Neural cell (in vitro differentiated cells): ENCODE results near the gene CCDC88A. TPM values are rescaled to one million over a fixed set of nuclear protein-coding genes. Genes with fewer than 3 reads are reported as not detected.

Experiments
- H2AFZ ChIP-seq: fragments of 200-600, 300-800 bp; sonication (generic), shearing (Covaris generic); 2 replicates; pipeline ENCODE4 v1.6.0; 2014; ENCODE audit warnings: low read depth, mild to moderate bottlenecking, antibody characterized with exemption, low read length, moderate library complexity
- H3F3A ChIP-seq: fragments of 200-600 bp; shearing (Covaris generic); 2 replicates; pipeline ENCODE4 v1.6.1; 2016; ENCODE audit warnings: mild to moderate bottlenecking, moderate library complexity, mixed read lengths, antibody characterized with exemption, low read length; ENCODE audit not compliant: insufficient read depth, poor library complexity, severe bottlenecking
- H3K27ac ChIP-seq: fragments of 200-600, 300-800 bp; sonication (generic), shearing (Covaris generic); 2 replicates; pipeline ENCODE4 v1.5.1; 2014; ENCODE audit warnings: mild to moderate bottlenecking, low read length, moderate library complexity
- H3K27me3 ChIP-seq: fragments of 300-800, 200-600 bp; sonication (generic), shearing (Covaris generic); 2 replicates; pipeline ENCODE4 v1.6.0; 2014; ENCODE audit warnings: mild to moderate bottlenecking, low read depth, low read length, moderate library complexity; ENCODE audit not compliant: insufficient read depth
- H3K36me3 ChIP-seq: fragments of 300-800, 200-600 bp; sonication (generic), shearing (Covaris generic); 2 replicates; pipeline ENCODE4 v1.5.1; 2014; ENCODE audit warnings: mild to moderate bottlenecking, antibody characterized with exemption, low read length, moderate library complexity; ENCODE audit not compliant: insufficient read depth
- H3K4me2 ChIP-seq: fragments of 300-800, 200-600 bp; sonication (generic), shearing (Covaris generic); 2 replicates; pipeline ENCODE4 v1.6.0; 2014; ENCODE audit warnings: mild to moderate bottlenecking, low read length
- H3K4me3 ChIP-seq: fragments of 300-800, 200-600 bp; sonication (generic), shearing (Covaris generic); 2 replicates; pipeline ENCODE4 v1.5.1; 2014; ENCODE audit warnings: mild to moderate bottlenecking, low read length, moderate library complexity
- H3K79me2 ChIP-seq: fragments of 200-600 bp; shearing (Covaris generic); replicated peaks from 2 replicates; pipeline ENCODE4 v1.6.0; 2014; ENCODE audit warnings: mild to moderate bottlenecking, low read length, moderate library complexity; ENCODE audit not compliant: insufficient read depth
- H3K9ac ChIP-seq: fragments of 300-800, 200-600 bp; sonication (generic), shearing (Covaris generic); 2 replicates; pipeline ENCODE4 v1.6.1; 2016; ENCODE audit warnings: mild to moderate bottlenecking, low read length, mixed read lengths
- H3K9me2 ChIP-seq: fragments of 200-600 bp; shearing (Covaris generic); 2 replicates; pipeline ENCODE4 v1.6.1; 2016; ENCODE audit warnings: mild to moderate bottlenecking, low read length, mixed read lengths; ENCODE audit not compliant: insufficient read depth
- H3K9me3 ChIP-seq: fragments of 200-600, 300-800 bp; sonication (generic), shearing (Covaris generic); 2 replicates; pipeline ENCODE4 v1.6.1; 2016; ENCODE audit warnings: mild to moderate bottlenecking, mixed run types, low read length, moderate library complexity, mixed read lengths
- H4K20me1 ChIP-seq: fragments of 200-600 bp; shearing (Covaris generic); 2 replicates; pipeline ENCODE4 v1.6.1; 2016; ENCODE audit warnings: mild to moderate bottlenecking, mixed run types; ENCODE audit not compliant: insufficient read depth
- EP300 ChIP-seq: fragments of 450-650 bp; conservative IDR thresholded peaks from 2 replicates; pipeline ENCODE4 v1.6.1; 2014; ENCODE audit warnings: antibody characterized with exemption, mild to moderate bottlenecking, moderate library complexity; ENCODE audit not compliant: poor library complexity, severe bottlenecking
- EZH2 ChIP-seq: fragments of 200-600, 300-800 bp; shearing (Covaris generic), sonication (generic); IDR thresholded peaks from 2 replicates; pipeline ENCODE4 v1.6.1; 2014; ENCODE audit warnings: antibody characterized with exemption, low read length, borderline replicate concordance, mild to moderate bottlenecking; ENCODE audit not compliant: insufficient read depth, poor library complexity, severe bottlenecking
- MXI1 ChIP-seq: fragments of 450-650 bp; conservative IDR thresholded peaks from 2 replicates; pipeline ENCODE4 v1.6.1; 2014; ENCODE audit warnings: antibody characterized with exemption, mild to moderate bottlenecking; ENCODE audit not compliant: poor library complexity, severe bottlenecking
- POLR2AphosphoS5 ChIP-seq: IDR thresholded peaks from 2 replicates; pipeline ENCODE4 v1.6.1; 2012
- RAD21 ChIP-seq: fragments of 450-650 bp; conservative IDR thresholded peaks from 2 replicates; pipeline ENCODE4 v1.6.1; 2014; ENCODE audit warnings: antibody characterized with exemption, mild to moderate bottlenecking, moderate library complexity
- SMC3 ChIP-seq: fragments of 450-650 bp; conservative IDR thresholded peaks from 2 replicates; pipeline ENCODE4 v1.6.1; 2014; ENCODE audit warnings: antibody characterized with exemption, mild to moderate bottlenecking, moderate library complexity; ENCODE audit not compliant: poor library complexity
- TAF1 ChIP-seq: IDR thresholded peaks from 2 replicates; pipeline ENCODE4 v1.6.1; 2012; ENCODE audit warnings: low read depth
- polyA plus RNA-seq: library from polyadenylated mRNA; depleted of rRNA; stranded (reverse); fragments of >200 nt; gene quantifications from 2 replicates; pipeline ENCODE4 v1.2.3, GENCODE V29; 2014
- TF ChIP-seq, protein P1 (sequence below): IDR thresholded peaks from 2 replicates; pipeline ENCODE4 v1.6.1; 2012; ENCODE audit warnings: borderline replicate concordance
- TF ChIP-seq, protein P2 (sequence below): fragments of 450-650 bp; IDR thresholded peaks from 2 replicates; pipeline ENCODE4 v1.5.1; 2014; ENCODE audit warnings: antibody characterized with exemption, mild to moderate bottlenecking, moderate library complexity; ENCODE audit not compliant: poor library complexity, severe bottlenecking

Gene CCDC88A
- polyA plus RNA-seq, 1 donor from 2014 or later = 224 TPM

DNA sequence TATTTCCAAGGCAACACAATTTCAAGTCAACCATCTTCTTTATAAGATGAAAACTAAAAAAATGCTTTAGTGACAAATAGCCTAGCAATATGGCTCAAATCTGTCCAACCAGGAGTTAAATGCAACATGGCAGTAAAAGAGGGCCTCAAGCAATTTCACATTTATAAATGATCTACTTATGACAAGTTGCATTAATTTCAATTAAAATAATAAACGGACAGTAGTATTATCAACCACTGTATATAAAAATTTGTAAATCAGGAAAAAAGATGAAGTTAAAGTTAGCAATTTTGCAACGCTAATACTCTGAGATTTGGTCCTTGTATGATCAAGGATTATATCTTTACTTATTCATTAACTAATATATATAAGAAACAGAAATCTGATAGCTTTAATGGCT, 19.3 kb downstream of the CCDC88A start:
- Histone ChIP-seq H3F3A (no peaks in the 10 kb centered on the region), H3K27me3 (no peaks in the 10 kb centered on the region), H3K9me2 (no peaks in the 10 kb centered on the region), H4K20me1 (no peaks in the 10 kb centered on the region), H3K36me3 (no peaks in the 10 kb centered on the region), H3K79me2 (peaks cover 23% of the 10 kb centered on the region), H3K9ac (no peak overlapping the region), H2AFZ (no peak overlapping the region), H3K9me3 (no peaks in the 10 kb centered on the region), H3K27ac (peak overlapping the region; percentile 13), H3K4me2 (peak overlapping the region; percentile 38), H3K4me3 (no peak overlapping the region)
- TF ChIP-seq EP300 = no peak
- TF ChIP-seq EZH2 = no peak
- no peak for TF ChIP-seq MXI1
- TF ChIP-seq, protein P1, sequence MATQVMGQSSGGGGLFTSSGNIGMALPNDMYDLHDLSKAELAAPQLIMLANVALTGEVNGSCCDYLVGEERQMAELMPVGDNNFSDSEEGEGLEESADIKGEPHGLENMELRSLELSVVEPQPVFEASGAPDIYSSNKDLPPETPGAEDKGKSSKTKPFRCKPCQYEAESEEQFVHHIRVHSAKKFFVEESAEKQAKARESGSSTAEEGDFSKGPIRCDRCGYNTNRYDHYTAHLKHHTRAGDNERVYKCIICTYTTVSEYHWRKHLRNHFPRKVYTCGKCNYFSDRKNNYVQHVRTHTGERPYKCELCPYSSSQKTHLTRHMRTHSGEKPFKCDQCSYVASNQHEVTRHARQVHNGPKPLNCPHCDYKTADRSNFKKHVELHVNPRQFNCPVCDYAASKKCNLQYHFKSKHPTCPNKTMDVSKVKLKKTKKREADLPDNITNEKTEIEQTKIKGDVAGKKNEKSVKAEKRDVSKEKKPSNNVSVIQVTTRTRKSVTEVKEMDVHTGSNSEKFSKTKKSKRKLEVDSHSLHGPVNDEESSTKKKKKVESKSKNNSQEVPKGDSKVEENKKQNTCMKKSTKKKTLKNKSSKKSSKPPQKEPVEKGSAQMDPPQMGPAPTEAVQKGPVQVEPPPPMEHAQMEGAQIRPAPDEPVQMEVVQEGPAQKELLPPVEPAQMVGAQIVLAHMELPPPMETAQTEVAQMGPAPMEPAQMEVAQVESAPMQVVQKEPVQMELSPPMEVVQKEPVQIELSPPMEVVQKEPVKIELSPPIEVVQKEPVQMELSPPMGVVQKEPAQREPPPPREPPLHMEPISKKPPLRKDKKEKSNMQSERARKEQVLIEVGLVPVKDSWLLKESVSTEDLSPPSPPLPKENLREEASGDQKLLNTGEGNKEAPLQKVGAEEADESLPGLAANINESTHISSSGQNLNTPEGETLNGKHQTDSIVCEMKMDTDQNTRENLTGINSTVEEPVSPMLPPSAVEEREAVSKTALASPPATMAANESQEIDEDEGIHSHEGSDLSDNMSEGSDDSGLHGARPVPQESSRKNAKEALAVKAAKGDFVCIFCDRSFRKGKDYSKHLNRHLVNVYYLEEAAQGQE = no peak
- no peak for TF ChIP-seq POLR2AphosphoS5
- TF ChIP-seq, protein P2, sequence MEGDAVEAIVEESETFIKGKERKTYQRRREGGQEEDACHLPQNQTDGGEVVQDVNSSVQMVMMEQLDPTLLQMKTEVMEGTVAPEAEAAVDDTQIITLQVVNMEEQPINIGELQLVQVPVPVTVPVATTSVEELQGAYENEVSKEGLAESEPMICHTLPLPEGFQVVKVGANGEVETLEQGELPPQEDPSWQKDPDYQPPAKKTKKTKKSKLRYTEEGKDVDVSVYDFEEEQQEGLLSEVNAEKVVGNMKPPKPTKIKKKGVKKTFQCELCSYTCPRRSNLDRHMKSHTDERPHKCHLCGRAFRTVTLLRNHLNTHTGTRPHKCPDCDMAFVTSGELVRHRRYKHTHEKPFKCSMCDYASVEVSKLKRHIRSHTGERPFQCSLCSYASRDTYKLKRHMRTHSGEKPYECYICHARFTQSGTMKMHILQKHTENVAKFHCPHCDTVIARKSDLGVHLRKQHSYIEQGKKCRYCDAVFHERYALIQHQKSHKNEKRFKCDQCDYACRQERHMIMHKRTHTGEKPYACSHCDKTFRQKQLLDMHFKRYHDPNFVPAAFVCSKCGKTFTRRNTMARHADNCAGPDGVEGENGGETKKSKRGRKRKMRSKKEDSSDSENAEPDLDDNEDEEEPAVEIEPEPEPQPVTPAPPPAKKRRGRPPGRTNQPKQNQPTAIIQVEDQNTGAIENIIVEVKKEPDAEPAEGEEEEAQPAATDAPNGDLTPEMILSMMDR = no peak
- TF ChIP-seq SMC3 = no peak
- TF ChIP-seq TAF1 = no peak
- no peak for TF ChIP-seq RAD21

DNA sequence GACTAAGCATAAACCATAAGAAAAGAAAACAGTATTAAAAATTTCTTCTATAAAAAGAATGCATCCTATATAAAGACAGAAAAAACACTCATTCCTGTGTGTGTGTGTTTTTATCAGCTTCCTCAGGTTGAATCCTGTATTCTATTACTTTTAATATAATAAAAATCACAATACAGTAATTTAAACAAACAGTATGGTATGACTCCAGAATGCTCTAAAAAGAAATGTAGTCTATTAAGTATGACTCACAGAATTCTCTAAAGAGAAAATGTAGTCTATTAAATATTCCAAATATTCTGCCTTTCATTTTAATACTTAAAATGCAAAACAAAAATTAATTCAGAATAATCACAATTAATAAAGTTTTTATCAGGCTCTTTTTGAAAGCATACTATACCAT, 19.8 kb downstream of the CCDC88A start:
- TF ChIP-seq EP300 = no peak
- TF ChIP-seq RAD21 = no peak
- no peak for TF ChIP-seq SMC3
- no peak for TF ChIP-seq MXI1
- TF ChIP-seq TAF1 = no peak

More for the DNA sequence above, 19.8 kb downstream of the CCDC88A start:
- peak overlapping the region; percentile 38 for H3K4me2 ChIP-seq
- H3F3A ChIP-seq = no peaks in the 10 kb centered on the region
- H3K4me3 ChIP-seq = no peak overlapping the region
- H3K36me3 ChIP-seq = no peaks in the 10 kb centered on the region
- no peaks in the 10 kb centered on the region for H3K9me3 ChIP-seq
- no peaks in the 10 kb centered on the region for H3K9me2 ChIP-seq
- no peaks in the 10 kb centered on the region for H4K20me1 ChIP-seq
- H3K27ac ChIP-seq = peak overlapping the region; percentile 13
- H3K27me3 ChIP-seq = no peaks in the 10 kb centered on the region
- no peak overlapping the region for H2AFZ ChIP-seq
- peaks cover 19% of the 10 kb centered on the region for H3K79me2 ChIP-seq
- H3K9ac ChIP-seq = no peak overlapping the region
